Uterus (tissue), 2 donors: ENCODE data around the gene DNAH7.

Experiments
- CTCF ChIP-seq, 4 experiments: fragments of 200-600 bp in 2 of 4; fragments of 450-650 bp in 2 of 4; sonication (generic) in 2 of 4; IDR thresholded peaks; one replicate each; pipeline ENCODE4 v1.5.1; 2016 to 2019; ENCODE audit warnings: antibody characterized with exemption in 4 of 4, mild to moderate bottlenecking in 2 of 4, moderate library complexity in 1 of 4
- POLR2A ChIP-seq, 2 donors: fragments of 450-650 bp; IDR thresholded peaks; one replicate each; pipeline ENCODE4 v1.6.1; 2016; ENCODE audit warnings: antibody characterized with exemption in 2 of 2, mild to moderate bottlenecking in 1 of 2, moderate library complexity in 1 of 2

DNA sequence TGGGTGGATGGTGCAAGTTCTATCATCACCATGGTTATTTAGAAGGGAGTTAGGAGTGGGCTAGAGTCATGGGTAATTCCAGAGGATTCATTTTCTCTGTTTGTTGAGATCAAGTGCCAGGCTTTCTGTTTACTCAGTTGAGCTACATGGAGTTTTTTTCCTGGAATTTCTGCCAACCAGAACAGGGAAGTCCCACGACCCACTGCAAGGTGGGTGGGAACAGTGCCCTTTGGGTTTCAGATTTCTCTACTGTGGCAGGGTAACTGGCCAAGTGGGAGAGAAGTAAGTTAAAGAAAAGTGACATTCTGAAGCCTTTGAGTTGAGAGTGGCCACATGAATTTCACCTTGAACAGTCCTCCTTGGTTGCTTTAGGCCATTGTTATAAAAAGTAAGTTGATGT is 272.8 kb downstream of the DNAH7 start:
- no peak for TF ChIP-seq POLR2A (IDR thresholded peaks at IDR 0.05)
- no peak for TF ChIP-seq CTCF (IDR thresholded peaks at IDR 0.05)
